PFSK-1 (cell line): ENCODE measurements around the gene PPOX.

ENCODE experiments used
- FOXP2 ChIP-seq: optimal IDR thresholded peaks from 2 replicates; pipeline ENCODE3; 2011; ENCODE audit warnings: borderline replicate concordance, control low read depth, inconsistent platforms; ENCODE audit not compliant: insufficient read depth; ENCODE audit errors: extremely low read length, extremely low read depth
- POLR2AphosphoS5 ChIP-seq: IDR thresholded peaks from 2 replicates; pipeline ENCODE4 v1.6.1; 2012; ENCODE audit warnings: low read depth, mild to moderate bottlenecking, control low read depth, low read length, moderate library complexity
- REST ChIP-seq, 2 experiments: IDR thresholded peaks; 2 replicates each; pipeline versions ENCODE4 v1.6.1 to v1.8.0; 2011 to 2012; ENCODE audit warnings: low read depth in 2 of 2, low read length in 2 of 2, control low read depth in 1 of 2, inconsistent platforms in 1 of 2, mild to moderate bottlenecking in 1 of 2, moderate library complexity in 1 of 2; ENCODE audit not compliant: insufficient read depth in 1 of 2
- SIN3A ChIP-seq: IDR thresholded peaks from 2 replicates; pipeline ENCODE4 v1.6.1; 2012; ENCODE audit warnings: mild to moderate bottlenecking, low read length, moderate library complexity, borderline replicate concordance; ENCODE audit not compliant: insufficient read depth
- TAF1 ChIP-seq: IDR thresholded peaks from 2 replicates; pipeline ENCODE4 v1.6.1; 2012; ENCODE audit warnings: low read length, control low read depth, borderline replicate concordance; ENCODE audit not compliant: insufficient read depth

Gene PPOX

GRCh38 chr1:161215076-161215475 lies 48.9 kb downstream of the PPOX start, which contains the start of gene FCER1G:
FCER1G (plus strand) TSS chr1:161215295; CDS start chr1:161215322, 27 bp downstream.
- TF ChIP-seq SIN3A: no peak
- no peak for TF ChIP-seq REST (IDR thresholded peaks at IDR 0.05; ENCODE audit: insufficient read depth in 1 of 2, low read depth in 2 of 2, low read length in 2 of 2)
- TF ChIP-seq POLR2AphosphoS5: no peak
- TF ChIP-seq TAF1: no peak
- TF ChIP-seq FOXP2: no peak

GRCh38 chr1:161216945-161217712 lies 50.9 kb downstream of the PPOX start:
- no peak for TF ChIP-seq REST (IDR thresholded peaks at IDR 0.05; ENCODE audit: insufficient read depth in 1 of 2, low read depth in 2 of 2, low read length in 2 of 2)
- no peak for TF ChIP-seq TAF1
- TF ChIP-seq SIN3A: no peak
- TF ChIP-seq POLR2AphosphoS5: no peak

- TF ChIP-seq SIN3A (no peak), REST (IDR thresholded peaks at IDR 0.05; ENCODE audit: insufficient read depth in 1 of 2, low read depth in 2 of 2, low read length in 2 of 2) (no peak), FOXP2 (no peak), POLR2AphosphoS5 (no peak), TAF1 (no peak)
These were observed 51.6 kb downstream of the PPOX start for GRCh38 chr1:161217831-161218230.

GRCh38 chr1:161218301-161219077 lies 52.3 kb downstream of the PPOX start:
- TF ChIP-seq FOXP2: no peak
- TF ChIP-seq SIN3A: no peak
- TF ChIP-seq POLR2AphosphoS5: no peak
- TF ChIP-seq REST (IDR thresholded peaks at IDR 0.05; ENCODE audit: insufficient read depth in 1 of 2, low read depth in 2 of 2, low read length in 2 of 2): no peak
- no peak for TF ChIP-seq TAF1
